ENCODE measurements around the gene PLCB2. TPM values are rescaled to one million over a fixed set of nuclear protein-coding genes. Genes with fewer than 3 reads are reported as not detected.

Gene PLCB2
- total RNA-seq, 1 experiment from 2014 or later: 7.4 TPM

DNA sequence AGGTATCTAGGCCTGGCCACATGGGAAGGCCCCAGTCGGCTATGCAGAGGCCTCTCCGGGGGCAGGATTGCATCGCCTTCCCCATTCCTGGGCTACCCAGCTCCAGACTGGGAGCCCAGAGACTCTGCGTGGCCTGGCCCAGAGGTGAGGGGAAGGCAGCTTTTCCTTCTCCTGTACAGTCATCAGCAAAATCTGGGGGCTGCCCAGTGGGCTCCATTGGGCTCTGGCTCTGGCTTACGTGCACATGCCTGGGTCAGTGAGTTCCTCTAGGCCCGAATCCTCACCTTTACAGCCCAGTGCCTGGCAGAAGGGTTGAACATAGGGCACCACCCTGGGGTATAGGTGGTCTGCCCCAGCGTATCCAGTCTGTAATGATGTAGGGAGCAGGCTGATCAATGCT lies 20.9 kb downstream of the PLCB2 start:
- no CpG with 5 or more reads among the region's 7 CpGs for WGBS (ENCODE audit: extremely low coverage, insufficient read length, low lambda C conversion rate)
- H3K79me2 ChIP-seq (ENCODE audit: insufficient read depth, low read length): no peaks in the 10 kb centered on the region
- H4K5ac ChIP-seq (ENCODE audit: insufficient read length, low read depth, low read length): no peak overlapping the region
- no peak overlapping the region for H4K91ac ChIP-seq (ENCODE audit: insufficient read length, low read depth, low read length)
- no peak overlapping the region for H4K8ac ChIP-seq (replicated peaks; ENCODE audit: insufficient read length, low read depth, low read length)
- H3K23me2 ChIP-seq (ENCODE audit: insufficient read length, low read depth, low read length, poor library complexity, severe bottlenecking): peaks cover 12% of the 10 kb centered on the region
- no peak for DNase-seq
- no peak overlapping the region for H3K56ac ChIP-seq (ENCODE audit: insufficient read length, low read depth, low read length)
- H3K4ac ChIP-seq (ENCODE audit: low read depth, low read length): no peak overlapping the region
- TF ChIP-seq, protein P1, sequence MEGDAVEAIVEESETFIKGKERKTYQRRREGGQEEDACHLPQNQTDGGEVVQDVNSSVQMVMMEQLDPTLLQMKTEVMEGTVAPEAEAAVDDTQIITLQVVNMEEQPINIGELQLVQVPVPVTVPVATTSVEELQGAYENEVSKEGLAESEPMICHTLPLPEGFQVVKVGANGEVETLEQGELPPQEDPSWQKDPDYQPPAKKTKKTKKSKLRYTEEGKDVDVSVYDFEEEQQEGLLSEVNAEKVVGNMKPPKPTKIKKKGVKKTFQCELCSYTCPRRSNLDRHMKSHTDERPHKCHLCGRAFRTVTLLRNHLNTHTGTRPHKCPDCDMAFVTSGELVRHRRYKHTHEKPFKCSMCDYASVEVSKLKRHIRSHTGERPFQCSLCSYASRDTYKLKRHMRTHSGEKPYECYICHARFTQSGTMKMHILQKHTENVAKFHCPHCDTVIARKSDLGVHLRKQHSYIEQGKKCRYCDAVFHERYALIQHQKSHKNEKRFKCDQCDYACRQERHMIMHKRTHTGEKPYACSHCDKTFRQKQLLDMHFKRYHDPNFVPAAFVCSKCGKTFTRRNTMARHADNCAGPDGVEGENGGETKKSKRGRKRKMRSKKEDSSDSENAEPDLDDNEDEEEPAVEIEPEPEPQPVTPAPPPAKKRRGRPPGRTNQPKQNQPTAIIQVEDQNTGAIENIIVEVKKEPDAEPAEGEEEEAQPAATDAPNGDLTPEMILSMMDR (conservative IDR thresholded peaks at IDR 0.05): no peak
- no peak overlapping the region for H2AK5ac ChIP-seq (ENCODE audit: insufficient read length, low read length)
- H3K4me1 ChIP-seq (ENCODE audit: insufficient read depth, low read length): peaks cover 5% of the 10 kb centered on the region
- H2BK12ac ChIP-seq (ENCODE audit: insufficient read length, low read depth, low read length): no peak overlapping the region
- H3K27ac ChIP-seq (ENCODE audit: insufficient read length, low read depth, low read length): no peak overlapping the region
- no peak overlapping the region for H2BK5ac ChIP-seq (ENCODE audit: insufficient read length, low read length)
- no peak overlapping the region for H3K4me2 ChIP-seq (ENCODE audit: insufficient read depth, insufficient read length, low read length)
- H3K9me3 ChIP-seq (ENCODE audit: control insufficient read depth, low read depth, low read length): no peaks in the 10 kb centered on the region
- Mint-ChIP-seq H3K27ac (no peak overlapping the region), H3K27me3 (ENCODE audit: low read depth) (peaks cover 83% of the 10 kb centered on the region), H3K36me3 (ENCODE audit: insufficient read depth in 1 of 3, low read depth in 3 of 3) (no peaks in the 10 kb centered on the region; a peak in 1 of 7 replicates), H3K9me3 (no peaks in the 10 kb centered on the region), H3K4me3 (no peak overlapping the region), H3K4me1 (peaks cover 33 to 44% of the 10 kb centered on the region in 2 experiments)
- no peak overlapping the region for H2BK120ac ChIP-seq (ENCODE audit: low read depth, low read length, poor library complexity, severe bottlenecking)
- no peak overlapping the region for H2BK15ac ChIP-seq (ENCODE audit: low read depth, low read length)
- H3K18ac ChIP-seq (ENCODE audit: insufficient read length, low read depth, low read length): no peak overlapping the region
- H4K20me1 ChIP-seq (ENCODE audit: control insufficient read depth, insufficient read depth, insufficient read length): no peaks in the 10 kb centered on the region
- H3K27me3 ChIP-seq (ENCODE audit: insufficient read depth, low read length): peaks cover 23% of the 10 kb centered on the region; the same call in 1 of the 2 replicates
- no peak overlapping the region for H3K14ac ChIP-seq (ENCODE audit: insufficient read depth, low read length)
- H3K23ac ChIP-seq (ENCODE audit: insufficient read length, low read depth, low read length): no peak overlapping the region
- H3K79me1 ChIP-seq (ENCODE audit: insufficient read depth, low read depth, low read length, poor library complexity, severe bottlenecking): no peaks in the 10 kb centered on the region
- no peak overlapping the region for H2AFZ ChIP-seq (ENCODE audit: low read length)
- no peak overlapping the region for H3T11ph ChIP-seq (ENCODE audit: low read length)
- no peak overlapping the region for H3K9ac ChIP-seq (ENCODE audit: extremely low read depth, insufficient read length, low read length)
- no peak overlapping the region for H2BK20ac ChIP-seq (ENCODE audit: low read depth, low read length, poor library complexity, severe bottlenecking)

Measured in H9 (cell line).